ENCODE measurements around the gene SPATA12. TPM values are rescaled to one million over a fixed set of nuclear protein-coding genes. Genes with fewer than 3 reads are reported as not detected.

Gene SPATA12
- total RNA-seq, 4 donors from 2014 or later, result not detected

DNA sequence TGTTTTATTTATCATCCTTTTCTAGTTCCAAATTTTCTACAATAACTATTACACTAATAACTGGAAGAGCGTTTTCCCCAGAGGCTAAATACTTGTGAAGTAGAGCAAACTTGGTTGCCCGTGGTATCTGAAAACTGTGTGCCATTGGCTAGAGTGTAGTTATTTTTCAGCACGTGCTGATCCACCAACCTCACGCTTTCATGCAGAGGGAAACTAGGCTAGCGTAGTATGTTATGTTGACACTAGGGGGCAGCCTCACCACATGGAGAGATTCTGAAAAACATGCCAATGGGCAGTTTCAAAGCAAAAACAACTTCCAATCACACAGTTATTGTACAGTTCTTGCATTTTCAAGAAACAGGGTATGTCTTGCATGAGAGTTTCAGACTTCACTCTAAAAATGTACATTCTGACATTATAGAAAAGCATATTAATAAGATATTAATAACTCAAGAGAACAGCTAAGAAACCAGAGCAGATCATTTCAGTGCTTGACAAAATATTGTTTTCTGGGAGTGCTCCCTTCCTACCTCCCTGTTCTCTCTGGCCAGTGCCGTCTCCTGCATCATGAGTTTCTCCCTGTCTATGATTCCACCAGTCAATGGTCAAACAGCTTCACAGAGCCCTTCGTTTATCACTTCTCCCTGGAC, 39.7 kb downstream of the SPATA12 start:
- Histone ChIP-seq H3K27ac (no peak overlapping the region), H3K4me1 (peaks cover 0 to 4% (median 0%) of the 10 kb centered on the region in 4 donors), H3K36me3 (peaks cover 0 to 68% (median 0%) of the 10 kb centered on the region in 3 donors), H3K4me3 (no peak overlapping the region), H3K27me3 (no peaks in the 10 kb centered on the region), H3K9me3 (no peaks in the 10 kb centered on the region)
- WGBS, 2 donors, result 7 to 14% methylated on average over 7 of the region's 7 CpGs
- DNase-seq (ENCODE audit: low spot score in 2 of 2), result peak; percentile 63 to 93
- TF ChIP-seq EP300 (IDR thresholded peaks at IDR 0.05) (peak in 1 of 2 donors; percentile 39), POLR2A (IDR thresholded peaks at IDR 0.05) (no peak)
- TF ChIP-seq, protein P1, sequence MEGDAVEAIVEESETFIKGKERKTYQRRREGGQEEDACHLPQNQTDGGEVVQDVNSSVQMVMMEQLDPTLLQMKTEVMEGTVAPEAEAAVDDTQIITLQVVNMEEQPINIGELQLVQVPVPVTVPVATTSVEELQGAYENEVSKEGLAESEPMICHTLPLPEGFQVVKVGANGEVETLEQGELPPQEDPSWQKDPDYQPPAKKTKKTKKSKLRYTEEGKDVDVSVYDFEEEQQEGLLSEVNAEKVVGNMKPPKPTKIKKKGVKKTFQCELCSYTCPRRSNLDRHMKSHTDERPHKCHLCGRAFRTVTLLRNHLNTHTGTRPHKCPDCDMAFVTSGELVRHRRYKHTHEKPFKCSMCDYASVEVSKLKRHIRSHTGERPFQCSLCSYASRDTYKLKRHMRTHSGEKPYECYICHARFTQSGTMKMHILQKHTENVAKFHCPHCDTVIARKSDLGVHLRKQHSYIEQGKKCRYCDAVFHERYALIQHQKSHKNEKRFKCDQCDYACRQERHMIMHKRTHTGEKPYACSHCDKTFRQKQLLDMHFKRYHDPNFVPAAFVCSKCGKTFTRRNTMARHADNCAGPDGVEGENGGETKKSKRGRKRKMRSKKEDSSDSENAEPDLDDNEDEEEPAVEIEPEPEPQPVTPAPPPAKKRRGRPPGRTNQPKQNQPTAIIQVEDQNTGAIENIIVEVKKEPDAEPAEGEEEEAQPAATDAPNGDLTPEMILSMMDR (IDR thresholded peaks at IDR 0.05), result peak; percentile 85 to 87 (median 85)

DNA sequence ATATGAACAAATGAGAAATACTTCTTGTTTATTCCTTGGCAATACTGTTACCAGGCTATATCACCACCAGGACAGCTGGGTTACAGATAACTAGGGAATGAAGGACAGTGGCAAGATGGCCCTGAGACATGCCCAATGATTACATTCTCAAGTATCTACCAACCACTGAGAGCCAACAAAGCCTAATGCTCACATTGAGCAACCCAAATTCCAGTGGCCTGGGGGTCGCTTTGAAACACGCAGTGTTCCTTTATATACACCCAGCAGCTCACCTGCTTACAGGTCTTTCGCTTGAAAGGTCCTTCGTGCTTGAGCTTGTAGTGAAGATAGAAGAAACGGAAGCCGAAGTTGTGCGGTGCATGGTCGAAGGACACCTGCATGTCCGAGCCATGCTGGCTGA, 45.1 kb downstream of the SPATA12 start:
- TF ChIP-seq, protein P1 (IDR thresholded peaks at IDR 0.05), result no peak
- TF ChIP-seq EP300 (IDR thresholded peaks at IDR 0.05) (no peak), POLR2A (IDR thresholded peaks at IDR 0.05) (no peak)
- Histone ChIP-seq H3K4me3 (no peak overlapping the region), H3K4me1 (no peaks in the 10 kb centered on the region), H3K36me3 (peaks cover 0 to 52% (median 0%) of the 10 kb centered on the region in 3 donors), H3K27ac (no peak overlapping the region), H3K27me3 (no peaks in the 10 kb centered on the region), H3K9me3 (no peaks in the 10 kb centered on the region)
- DNase-seq (ENCODE audit: low spot score in 2 of 2), result no peak
- 98% methylated on average over 9 of the region's 9 CpGs for WGBS, 2 donors

DNA sequence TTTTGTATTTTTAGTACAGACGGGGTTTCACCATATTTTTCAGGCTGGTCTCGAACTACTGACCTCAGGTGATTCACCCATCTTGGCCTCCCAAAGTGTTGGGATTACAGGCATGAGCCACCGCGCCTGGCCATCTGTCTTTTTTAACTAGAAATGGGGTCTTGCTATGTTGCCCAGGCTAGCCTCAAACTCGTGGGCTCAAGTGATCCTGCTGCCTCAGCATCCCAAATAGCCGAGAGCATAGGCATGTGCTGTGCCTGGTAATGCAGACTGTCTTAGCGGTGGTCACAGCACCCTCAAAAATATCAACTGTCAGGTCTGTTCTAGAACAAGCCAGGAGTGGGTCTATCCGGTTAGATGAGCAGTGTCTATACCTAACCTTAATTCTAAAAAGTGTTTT, 48.2 kb downstream of the SPATA12 start:
- Histone ChIP-seq H3K4me1 (no peaks in the 10 kb centered on the region), H3K9me3 (no peaks in the 10 kb centered on the region), H3K27me3 (no peaks in the 10 kb centered on the region), H3K36me3 (peaks cover 0 to 30% (median 0%) of the 10 kb centered on the region in 3 donors), H3K4me3 (no peak overlapping the region), H3K27ac (no peak overlapping the region)
- TF ChIP-seq, protein P1 (IDR thresholded peaks at IDR 0.05), result no peak
- TF ChIP-seq POLR2A (IDR thresholded peaks at IDR 0.05) (no peak), EP300 (IDR thresholded peaks at IDR 0.05) (no peak)
- no peak for DNase-seq (ENCODE audit: low spot score in 2 of 2)
- 93 to 98% methylated on average over 8 of the region's 8 CpGs for WGBS, 2 donors

DNA sequence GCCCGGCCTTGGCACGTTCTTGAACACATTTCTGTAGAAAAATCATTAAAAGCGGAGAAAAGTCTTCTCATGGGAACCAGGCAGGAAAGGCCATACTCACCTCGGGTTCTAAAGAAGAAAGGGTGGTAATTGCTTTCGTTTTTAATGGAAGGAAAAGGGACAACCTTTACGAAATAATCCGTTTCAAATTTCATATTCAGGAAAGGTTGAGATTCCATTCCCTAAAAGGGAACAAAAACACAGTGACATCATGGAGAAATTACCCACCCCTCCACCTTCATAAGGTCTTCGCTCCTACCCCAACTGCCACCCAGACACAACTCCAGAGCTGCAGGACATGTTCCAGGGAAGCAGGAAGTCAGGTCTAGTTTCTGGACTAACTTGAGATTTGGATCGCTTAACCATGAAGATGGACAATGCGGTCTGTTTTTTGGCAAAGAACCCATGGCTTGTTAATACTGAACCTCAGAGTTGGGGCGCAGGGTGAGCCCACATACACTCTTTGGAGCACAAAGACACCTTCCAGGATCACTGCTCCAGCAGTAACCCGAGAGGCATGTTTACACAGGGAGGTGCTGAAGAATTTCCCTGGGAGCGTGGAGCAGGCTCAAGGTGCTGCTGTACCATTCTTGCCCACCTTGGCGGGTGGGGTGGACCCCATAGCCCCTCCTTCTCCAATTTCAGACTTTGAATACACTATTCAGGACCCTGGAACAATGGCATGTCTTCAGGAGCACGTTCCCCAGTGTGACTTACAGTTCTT, 49.2 kb downstream of the SPATA12 start:
- TF ChIP-seq, protein P1 (IDR thresholded peaks at IDR 0.05), result no peak
- TF ChIP-seq POLR2A (IDR thresholded peaks at IDR 0.05) (no peak), EP300 (IDR thresholded peaks at IDR 0.05) (no peak)
- no peaks in the 10 kb centered on the region for H3K4me1 ChIP-seq
- H3K9me3 ChIP-seq, result no peaks in the 10 kb centered on the region
- H3K27me3 ChIP-seq, result no peaks in the 10 kb centered on the region
- peaks cover 0 to 25% (median 0%) of the 10 kb centered on the region in 3 donors for H3K36me3 ChIP-seq
- WGBS, 2 donors, result 82 to 92% methylated on average over 15 of the region's 15 CpGs
- no peak overlapping the region for H3K4me3 ChIP-seq
- DNase-seq (ENCODE audit: low spot score in 2 of 2), result no peak
- H3K27ac ChIP-seq, result no peak overlapping the region

DNA sequence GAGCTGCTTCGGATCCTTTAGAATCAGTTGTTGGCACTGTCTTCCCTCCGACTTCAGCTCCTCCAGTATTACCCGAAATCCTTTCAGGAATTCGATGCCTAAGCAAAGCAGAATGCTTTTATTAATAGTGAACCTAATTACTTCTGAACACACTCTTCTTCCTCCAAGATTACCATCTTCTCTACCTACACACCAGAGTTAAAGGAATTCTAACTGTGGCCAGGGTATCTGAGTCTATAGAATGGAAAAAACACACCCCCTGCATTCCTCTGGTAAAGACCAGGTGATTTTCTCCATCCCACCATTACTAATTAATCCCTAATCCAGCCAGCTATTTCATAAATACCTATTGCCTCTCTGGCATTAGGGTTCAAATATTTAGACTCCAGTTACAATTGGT, 49.8 kb downstream of the SPATA12 start:
- WGBS, 2 donors, result 80 to 82% methylated on average over 4 of the region's 4 CpGs
- Histone ChIP-seq H3K36me3 (peaks cover 0 to 20% (median 0%) of the 10 kb centered on the region in 3 donors), H3K4me3 (no peak overlapping the region), H3K4me1 (no peaks in the 10 kb centered on the region), H3K27ac (no peak overlapping the region), H3K27me3 (no peaks in the 10 kb centered on the region), H3K9me3 (no peaks in the 10 kb centered on the region)
- TF ChIP-seq, protein P1 (IDR thresholded peaks at IDR 0.05), result no peak
- no peak for DNase-seq (ENCODE audit: low spot score in 2 of 2)

Data from tibial nerve (tissue), 4 donors.